Endothelial cell of umbilical vein (primary cell): ENCODE results near the gene RASAL1. TPM values are rescaled to one million over a fixed set of nuclear protein-coding genes. Genes with fewer than 3 reads are reported as not detected.

ENCODE experiments used
- BruUV-seq: library from RNA; stranded (reverse); fragments of 400-500 nt; replicated peaks from 2 replicates; lab custom pipeline; 2021; lab: Mats Ljungman, UMichigan
- CTCF ChIA-PET: fragments of 300-600, 350-600 bp; sonication (Branson Sonifier 250); formaldehyde crosslinking; loops from one replicate; lab custom pipeline; 2021; ENCODE audit warnings: antibody characterized with exemption, inconsistent platforms; lab: Charles Lee
- POLR2A ChIA-PET: fragments of 300-600, 350-600 bp; sonication (Branson Sonifier 250); formaldehyde crosslinking; loops from one replicate; lab custom pipeline; 2021; ENCODE audit warnings: antibody characterized with exemption, inconsistent platforms; lab: Charles Lee
- DNase-seq: peaks from one replicate; pipeline ENCODE4 v3.0.0-alpha.2; 2011; ENCODE audit warnings: low read depth, low spot score
- FAIRE-seq: peaks from 2 replicates; lab custom pipeline; 2011; peaks lifted over from hg19 to GRCh38; lab: Jason Lieb, UNC
- H2AFZ ChIP-seq: 2 replicates; pipeline ENCODE4 v1.6.0; 2012; ENCODE audit warnings: low read depth, low read length, control low read depth, inconsistent platforms
- H3K27ac ChIP-seq: 2 replicates; pipeline ENCODE4 v1.5.1; 2011; ENCODE audit warnings: low read depth, mild to moderate bottlenecking, control low read depth, low read length, moderate library complexity; ENCODE audit not compliant: insufficient read depth
- H3K27me3 ChIP-seq, 2 experiments: 2 replicates each; pipeline versions ENCODE4 v1.6.0 to v1.6.1; 2011; ENCODE audit warnings: low read length in 2 of 2, mixed read lengths in 1 of 2; ENCODE audit not compliant: control insufficient read depth in 2 of 2, insufficient read depth in 2 of 2
- H3K36me3 ChIP-seq, 2 experiments: 2 replicates in 1 of 2; 3 replicates in 1 of 2; pipeline ENCODE4 v1.5.1; 2011; ENCODE audit warnings: low read length in 2 of 2, mild to moderate bottlenecking in 1 of 2, moderate library complexity in 1 of 2; ENCODE audit not compliant: control insufficient read depth in 2 of 2, insufficient read depth in 2 of 2; ENCODE audit errors: extremely low read depth in 1 of 2
- H3K4me1 ChIP-seq: 3 replicates; pipeline ENCODE4 v1.5.1; 2011; ENCODE audit warnings: mild to moderate bottlenecking, low read length; ENCODE audit not compliant: control insufficient read depth, insufficient read depth; ENCODE audit errors: extremely low read depth
- H3K4me2 ChIP-seq: 2 replicates; pipeline ENCODE4 v1.6.1; 2011; ENCODE audit warnings: low read length, control low read depth, mixed read lengths; ENCODE audit not compliant: insufficient read depth
- H3K4me3 ChIP-seq, 3 experiments: fragments of 200-600 bp in 1 of 3; sonication (generic), shearing (Covaris generic) in 1 of 3; replicated peaks in 1 of 3; 2 replicates each; pipeline ENCODE4 v1.5.1; 2011 to 2016; ENCODE audit warnings: control low read depth in 3 of 3, low read length in 3 of 3, mild to moderate bottlenecking in 2 of 3, inconsistent platforms in 1 of 3, low read depth in 1 of 3, moderate library complexity in 1 of 3; ENCODE audit not compliant: insufficient read depth in 1 of 3
- H3K79me2 ChIP-seq: 2 replicates; pipeline ENCODE4 v1.6.0; 2012; ENCODE audit warnings: low read length, inconsistent platforms; ENCODE audit not compliant: control insufficient read depth, insufficient read depth
- H3K9ac ChIP-seq: replicated peaks from 2 replicates; pipeline ENCODE3; 2011; ENCODE audit warnings: low read length, control low read depth; ENCODE audit not compliant: insufficient read depth; ENCODE audit errors: extremely low read depth
- H3K9me1 ChIP-seq: replicated peaks from 3 replicates; pipeline ENCODE4 v1.6.0; 2011; ENCODE audit warnings: mild to moderate bottlenecking, low read length; ENCODE audit not compliant: control insufficient read depth, insufficient read depth; ENCODE audit errors: extremely low read depth
- H3K9me3 ChIP-seq: replicated peaks from 2 replicates; pipeline ENCODE4 v1.5.1; 2012; ENCODE audit warnings: low read length, inconsistent platforms; ENCODE audit not compliant: control insufficient read depth, insufficient read depth
- H4K20me1 ChIP-seq: replicated peaks from 2 replicates; pipeline ENCODE3; 2011; ENCODE audit warnings: mild to moderate bottlenecking, low read length; ENCODE audit not compliant: control insufficient read depth, insufficient read depth; ENCODE audit errors: extremely low read depth
- EZH2 ChIP-seq: IDR thresholded peaks from 2 replicates; pipeline ENCODE4 v1.6.1; 2012; ENCODE audit warnings: borderline replicate concordance, low read depth, mild to moderate bottlenecking, moderate library complexity, low read length, inconsistent platforms; ENCODE audit not compliant: severe bottlenecking
- FOS ChIP-seq: IDR thresholded peaks from 2 replicates; pipeline ENCODE4 v1.6.1; 2011; ENCODE audit warnings: mild to moderate bottlenecking, low read length, moderate library complexity, borderline replicate concordance; ENCODE audit not compliant: insufficient read depth
- GATA2 ChIP-seq: IDR thresholded peaks from 2 replicates; pipeline ENCODE4 v1.7.0; 2011; ENCODE audit warnings: low read depth, mild to moderate bottlenecking, moderate library complexity, mixed read lengths, low read length; ENCODE audit not compliant: insufficient read length, insufficient read depth
- JUN ChIP-seq: IDR thresholded peaks from 2 replicates; pipeline ENCODE4 v1.6.1; 2011; ENCODE audit warnings: borderline replicate concordance, low read depth; ENCODE audit not compliant: insufficient read length, insufficient read depth
- MYC ChIP-seq: IDR thresholded peaks from one replicate; pipeline ENCODE4 v1.6.1; 2011; ENCODE audit warnings: mild to moderate bottlenecking, low read depth, low read length
- POLR2A ChIP-seq: IDR thresholded peaks from 2 replicates; pipeline ENCODE4 v1.6.1; 2012; ENCODE audit warnings: low read depth, mild to moderate bottlenecking, control low read depth, low read length
- POLR2AphosphoS5 ChIP-seq: IDR thresholded peaks from 2 replicates; pipeline ENCODE4 v1.6.1; 2012; ENCODE audit warnings: low read depth, mild to moderate bottlenecking, control low read depth, low read length, moderate library complexity; ENCODE audit not compliant: insufficient read depth
- dilution Hi-C: fragments of 300-500 bp; cut with MboI; formaldehyde crosslinking; loops from one replicate; pipeline ENCODE4 v1.15.0; 2019; ENCODE audit warnings: low sequenced_read_pairs; ENCODE audit not compliant: extremely low pct_ligation_motif_present
- intact Hi-C: fragments of 100-400 bp; cut with micrococcal nuclease; formaldehyde crosslinking; loops from one replicate; pipeline ENCODE4 v1.10.0; 2022
- polyA plus RNA-seq, 4 experiments: library from polyadenylated mRNA; depleted of rRNA in 3 of 4; stranded (reverse) in 3 of 4; unstranded in 1 of 4; fragments of >200 nt; gene quantifications; 2 replicates each; pipeline versions ENCODE4 v1.2.1 to v1.2.3, GENCODE V29; 2011 to 2012; ENCODE audit warnings: missing spikeins in 1 of 4
- total RNA-seq: library from RNA; stranded (reverse); gene quantifications from 2 replicates; pipeline ENCODE4 v1.2.3, GENCODE V29; 2021
- TF ChIP-seq, protein P1 (sequence below), 2 donors: IDR thresholded peaks; 1 replicate in 1 of 2; 2 replicates in 1 of 2; pipeline ENCODE4 v1.5.1; 2011; ENCODE audit warnings: low read length in 2 of 2, mild to moderate bottlenecking in 2 of 2, moderate library complexity in 2 of 2, control low read depth in 1 of 2, inconsistent platforms in 1 of 2, low read depth in 1 of 2; ENCODE audit not compliant: insufficient read depth in 1 of 2; ENCODE audit errors: extremely low read depth in 1 of 2
- TF ChIP-seq, protein P2 (sequence below): IDR thresholded peaks from 2 replicates; pipeline ENCODE4 v1.6.1; 2011; ENCODE audit not compliant: insufficient read depth, insufficient read length

The RASAL1 gene
- total and polyA plus RNA-seq, 2 donors (not counting 3 experiments of a cell fraction or from before 2014, with no cell fraction given), result not detected

GRCh38 chr12:113165521-113166450 is 30.2 kb upstream of the RASAL1 start:
- Histone ChIP-seq H3K9me3 (no peaks in the 10 kb centered on the region), H3K79me2 (no peaks in the 10 kb centered on the region), H3K27me3 (no peaks in the 10 kb centered on the region), H3K9me1 (no peaks in the 10 kb centered on the region), H4K20me1 (no peaks in the 10 kb centered on the region), H3K4me1 (no peaks in the 10 kb centered on the region), H3K9ac (no peak overlapping the region), H3K4me2 (no peak overlapping the region), H3K36me3 (peaks cover 10 to 40% of the 10 kb centered on the region in 2 experiments), H3K4me3 (no peak overlapping the region), H3K27ac (no peak overlapping the region), H2AFZ (no peak overlapping the region)
- intact Hi-C loops (no loop called here), dilution Hi-C loops (no loop called here)
- ChIA-PET CTCF (interaction anchor here (1.3 to 4.3 kb wide), 5 partner anchors 8 to 173 kb away, joined by 3 to 17 read pairs (median 11); no protein-coding TSS in a partner anchor), POLR2A (no interaction called here)
- DNase-seq (no peak), FAIRE-seq (no peak)
- TF ChIP-seq POLR2AphosphoS5 (no peak), FOS (no peak), EZH2 (no peak), POLR2A (no peak), GATA2 (no peak), MYC (no peak), JUN (no peak)
- TF ChIP-seq, protein P1, sequence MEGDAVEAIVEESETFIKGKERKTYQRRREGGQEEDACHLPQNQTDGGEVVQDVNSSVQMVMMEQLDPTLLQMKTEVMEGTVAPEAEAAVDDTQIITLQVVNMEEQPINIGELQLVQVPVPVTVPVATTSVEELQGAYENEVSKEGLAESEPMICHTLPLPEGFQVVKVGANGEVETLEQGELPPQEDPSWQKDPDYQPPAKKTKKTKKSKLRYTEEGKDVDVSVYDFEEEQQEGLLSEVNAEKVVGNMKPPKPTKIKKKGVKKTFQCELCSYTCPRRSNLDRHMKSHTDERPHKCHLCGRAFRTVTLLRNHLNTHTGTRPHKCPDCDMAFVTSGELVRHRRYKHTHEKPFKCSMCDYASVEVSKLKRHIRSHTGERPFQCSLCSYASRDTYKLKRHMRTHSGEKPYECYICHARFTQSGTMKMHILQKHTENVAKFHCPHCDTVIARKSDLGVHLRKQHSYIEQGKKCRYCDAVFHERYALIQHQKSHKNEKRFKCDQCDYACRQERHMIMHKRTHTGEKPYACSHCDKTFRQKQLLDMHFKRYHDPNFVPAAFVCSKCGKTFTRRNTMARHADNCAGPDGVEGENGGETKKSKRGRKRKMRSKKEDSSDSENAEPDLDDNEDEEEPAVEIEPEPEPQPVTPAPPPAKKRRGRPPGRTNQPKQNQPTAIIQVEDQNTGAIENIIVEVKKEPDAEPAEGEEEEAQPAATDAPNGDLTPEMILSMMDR (IDR thresholded peaks at IDR 0.05; ENCODE audit: extremely low read depth in 1 of 2, insufficient read depth in 1 of 2, low read depth in 1 of 2, low read length in 2 of 2), result no peak
- TF ChIP-seq, protein P2, sequence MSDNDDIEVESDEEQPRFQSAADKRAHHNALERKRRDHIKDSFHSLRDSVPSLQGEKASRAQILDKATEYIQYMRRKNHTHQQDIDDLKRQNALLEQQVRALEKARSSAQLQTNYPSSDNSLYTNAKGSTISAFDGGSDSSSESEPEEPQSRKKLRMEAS, result no peak
- no TSS peak for BruUV-seq
